Midbrain (tissue), 1 donor: ENCODE measurements around the gene SOSTDC1.
A peak's percentile ranks its signal among the peaks of the same experiment; 100 is the strongest.
"Not testable (repeated sequence)": the region's sequence is repeated elsewhere in the genome, so short reads cannot be mapped to it uniquely, and the experiment has no call there.

Source experiments
- DNase-seq: peaks from one replicate; lab custom pipeline; 2025; lab: John Stamatoyannopoulos, UW

Gene SOSTDC1, protein sequence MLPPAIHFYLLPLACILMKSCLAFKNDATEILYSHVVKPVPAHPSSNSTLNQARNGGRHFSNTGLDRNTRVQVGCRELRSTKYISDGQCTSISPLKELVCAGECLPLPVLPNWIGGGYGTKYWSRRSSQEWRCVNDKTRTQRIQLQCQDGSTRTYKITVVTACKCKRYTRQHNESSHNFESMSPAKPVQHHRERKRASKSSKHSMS

DNA sequence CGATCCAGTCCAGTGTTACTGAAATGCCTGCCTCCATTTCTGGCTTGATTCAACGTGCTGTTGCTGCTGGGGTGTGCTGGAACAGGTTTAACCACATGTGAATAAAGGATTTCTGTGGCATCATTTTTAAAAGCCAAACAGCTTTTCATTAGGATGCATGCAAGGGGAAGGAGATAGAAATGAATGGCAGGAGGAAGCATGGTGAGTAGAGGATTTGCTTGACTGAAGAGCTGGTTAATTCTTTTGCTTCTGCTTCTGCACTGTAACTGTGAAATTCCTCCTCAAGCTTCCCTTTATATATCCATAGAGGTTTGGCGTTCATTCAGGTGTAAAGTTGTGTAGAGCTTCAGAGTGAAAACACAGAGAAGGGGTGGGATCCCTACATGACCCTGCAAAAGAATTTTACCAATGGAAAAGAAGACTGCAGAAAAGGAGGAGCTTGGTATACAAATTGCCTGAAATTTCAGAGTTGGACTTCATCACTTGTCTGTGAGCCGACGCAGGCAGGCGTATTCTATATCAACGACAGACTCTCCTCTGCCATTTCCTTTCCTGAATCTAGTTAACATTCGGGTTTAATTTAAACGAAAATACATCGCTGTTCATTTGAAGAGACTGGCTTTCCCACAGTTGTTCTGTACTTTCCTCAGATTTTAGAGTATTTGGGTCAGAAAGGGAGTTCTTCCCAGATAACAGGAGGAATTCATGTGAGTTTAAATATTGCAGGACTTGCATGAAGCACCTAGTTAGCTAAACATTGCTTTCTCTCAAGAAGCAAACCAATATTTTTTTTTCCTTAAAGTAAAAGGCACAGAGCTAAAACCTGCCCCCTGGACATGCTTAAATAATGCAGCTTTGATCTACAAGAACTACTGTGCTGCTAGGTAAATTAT is at the start of gene SOSTDC1:
Gene SOSTDC1 (minus strand): TSS at position 270 of the 893 bp plus-strand sequence. CDS start 70 bp downstream, at position 200.
- DNase-seq, result no peak

DNA sequence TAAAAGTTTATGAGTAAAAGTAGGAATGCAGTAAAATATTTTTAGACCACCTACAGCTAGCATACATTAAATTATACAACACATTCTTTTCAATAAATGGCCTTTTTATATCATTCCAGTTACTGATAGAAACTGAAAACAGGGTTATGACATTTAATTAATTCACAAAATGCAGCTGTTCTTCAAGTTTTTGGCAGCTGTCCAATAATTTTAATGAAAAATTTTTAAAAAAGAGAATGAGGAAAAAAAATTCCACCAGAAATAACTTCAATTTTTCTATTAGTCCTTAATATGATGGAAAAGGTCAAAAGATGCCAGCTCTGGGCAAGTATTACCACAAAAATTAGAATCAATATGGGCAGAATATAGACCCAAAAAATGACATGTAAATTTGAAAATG is 49.2 kb upstream of the SOSTDC1 start:
- DNase-seq, result no peak

DNA sequence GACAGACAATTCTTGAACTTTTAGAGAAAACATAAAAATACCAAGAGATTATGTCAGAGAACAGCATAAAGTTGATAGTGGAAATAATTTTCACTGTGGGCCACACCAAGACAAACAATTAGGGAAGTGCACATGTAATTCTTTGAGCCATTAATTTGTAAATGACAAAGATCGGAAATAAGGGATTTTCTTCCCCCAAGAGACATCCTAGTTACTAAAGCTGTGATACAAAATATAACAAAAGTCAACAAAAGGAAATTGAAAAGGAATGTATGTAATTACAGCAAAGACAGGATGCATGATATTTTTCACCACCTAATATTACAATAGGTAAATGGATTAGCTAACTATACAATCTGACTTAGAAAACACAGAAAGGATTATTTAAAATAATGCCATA is 48.7 kb upstream of the SOSTDC1 start:
- no peak for DNase-seq

DNA sequence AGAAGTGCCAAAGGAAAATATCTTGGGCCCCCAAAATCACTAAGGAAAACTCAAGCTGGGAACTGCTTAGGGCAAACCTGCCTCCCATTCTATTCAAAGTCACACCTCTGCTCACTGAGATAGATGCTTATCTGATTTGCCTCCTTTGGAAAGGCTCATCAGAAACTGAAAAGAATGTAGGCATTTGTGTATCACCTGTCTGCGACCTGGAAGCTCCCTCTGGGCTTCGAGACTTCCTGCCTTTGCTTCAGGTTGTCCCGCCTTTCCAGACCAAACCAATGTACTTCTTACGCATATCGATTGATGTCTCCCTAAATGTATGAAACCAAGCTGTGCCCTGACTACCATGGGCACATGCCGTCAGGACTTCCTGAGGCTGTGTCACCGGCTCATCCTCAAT is 46.6 kb upstream of the SOSTDC1 start:
- no peak for DNase-seq

DNA sequence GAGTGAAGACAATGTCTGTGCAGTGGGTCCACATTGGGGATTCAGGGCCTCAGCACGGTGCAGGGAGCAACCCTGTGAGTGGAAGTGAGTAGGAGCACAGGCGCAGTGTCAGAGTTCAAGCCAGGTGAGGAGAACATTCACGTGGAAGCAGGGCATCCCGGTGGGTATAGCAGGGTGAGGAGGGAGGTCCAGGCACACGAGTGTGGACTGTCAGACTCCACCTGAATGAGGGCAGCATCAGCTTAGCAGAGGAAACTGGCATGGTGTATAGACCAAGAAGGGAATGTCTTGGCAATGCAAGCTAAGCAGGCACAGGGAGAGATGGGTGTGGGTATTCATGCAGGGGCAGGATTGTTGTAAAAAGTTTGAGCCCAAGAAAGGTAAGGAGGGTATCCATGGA is 45.8 kb upstream of the SOSTDC1 start:
- DNase-seq, result no peak

DNA sequence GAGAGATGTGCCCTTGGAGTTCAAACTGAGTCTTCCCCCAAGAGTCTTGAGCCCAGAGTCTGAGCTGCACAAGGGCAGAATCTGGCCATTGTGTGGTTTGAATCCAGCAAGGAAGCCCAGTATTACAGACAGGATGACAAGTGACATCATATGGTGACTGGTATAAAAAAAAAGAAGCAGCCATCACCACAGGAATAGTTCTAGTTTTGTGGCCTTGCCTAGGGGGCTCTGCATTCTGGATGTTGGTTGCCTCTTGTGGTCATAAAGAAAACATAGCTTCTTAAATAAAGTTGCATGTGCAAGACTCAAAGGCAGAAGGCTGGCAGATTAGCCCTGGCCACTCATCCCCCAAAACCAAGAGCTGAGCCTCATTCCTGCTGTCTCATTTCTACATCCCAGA is 44.3 kb upstream of the SOSTDC1 start:
- DNase-seq, result no peak

DNA sequence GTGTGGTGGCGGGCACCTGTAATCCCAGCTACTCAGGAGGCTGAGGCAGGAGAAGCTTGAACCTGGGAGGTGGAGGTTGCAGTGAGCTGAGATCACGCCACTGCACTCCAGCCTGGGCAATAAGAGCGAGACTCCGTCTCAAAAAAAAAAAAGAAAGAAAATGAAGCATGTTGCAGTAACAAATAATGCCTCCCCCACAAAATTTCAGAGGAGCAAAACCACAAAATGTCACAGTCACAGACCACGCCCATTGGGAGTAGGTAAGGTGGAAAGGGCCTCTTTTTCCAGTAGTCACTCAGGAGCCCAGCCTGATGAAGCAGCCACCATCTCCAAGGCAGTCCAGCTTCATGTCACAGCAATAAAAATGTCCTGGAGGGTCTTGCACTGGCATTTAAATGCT is 40.9 kb upstream of the SOSTDC1 start:
- DNase-seq, result not testable (repeated sequence)

DNA sequence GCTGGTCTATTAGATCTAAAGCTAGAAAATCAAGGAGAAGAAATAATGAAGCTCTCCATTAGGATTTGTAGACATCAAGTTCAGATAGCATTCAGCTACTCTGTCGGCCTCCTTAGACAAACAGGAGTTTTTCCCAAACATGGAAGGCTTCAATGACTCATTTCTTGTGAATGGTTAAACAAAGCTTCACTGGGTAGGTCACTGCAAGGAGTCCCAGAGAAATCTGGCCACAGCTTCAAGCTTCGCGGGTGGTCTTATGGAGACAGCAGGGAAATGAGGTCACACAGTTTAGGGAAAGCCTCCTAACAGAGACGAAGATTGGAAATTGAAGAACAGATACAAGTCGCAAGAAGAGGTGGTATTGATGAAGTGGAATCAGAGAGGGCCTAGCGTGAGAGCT is 38.5 kb upstream of the SOSTDC1 start:
- DNase-seq, result no peak

DNA sequence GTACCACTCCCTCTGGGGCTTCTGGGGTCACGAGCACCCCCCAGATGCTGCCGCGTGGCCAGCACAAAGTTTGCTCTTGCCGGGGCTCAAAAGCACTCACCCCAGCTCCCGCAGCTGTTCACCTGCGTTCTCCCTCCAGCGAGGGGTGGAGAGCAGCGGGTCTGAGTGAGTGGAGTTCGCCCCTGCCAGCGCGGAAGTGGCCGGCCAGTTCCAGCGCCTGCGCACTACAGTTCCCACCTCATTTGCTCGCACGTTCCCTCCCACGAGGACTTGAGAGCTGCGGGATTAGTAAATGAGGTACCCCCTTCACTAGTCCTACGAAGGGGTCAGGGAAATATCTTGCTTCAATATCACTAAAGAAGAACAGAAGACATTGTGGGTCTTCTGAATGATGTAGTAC is 36.8 kb upstream of the SOSTDC1 start:
- no peak for DNase-seq

DNA sequence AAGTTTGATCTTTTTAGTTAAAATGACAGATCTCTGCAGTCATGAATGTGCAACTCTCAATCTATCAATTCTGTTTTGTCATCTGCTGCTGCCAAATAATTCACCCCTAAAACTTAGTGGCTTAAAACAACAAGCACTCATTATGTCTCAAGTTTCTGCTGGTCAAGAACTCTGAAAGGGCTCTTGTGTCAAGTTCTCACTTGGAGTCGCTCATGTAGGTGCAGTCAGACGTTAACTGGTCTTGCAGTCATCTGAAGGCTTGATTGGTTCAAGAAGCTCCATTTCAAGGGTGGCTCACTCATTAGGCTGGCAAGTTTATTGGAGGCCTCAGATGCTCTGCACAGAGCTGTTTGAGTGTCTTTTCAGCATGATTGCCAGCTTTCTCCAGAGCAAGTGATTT is 32.6 kb upstream of the SOSTDC1 start:
- no peak for DNase-seq

DNA sequence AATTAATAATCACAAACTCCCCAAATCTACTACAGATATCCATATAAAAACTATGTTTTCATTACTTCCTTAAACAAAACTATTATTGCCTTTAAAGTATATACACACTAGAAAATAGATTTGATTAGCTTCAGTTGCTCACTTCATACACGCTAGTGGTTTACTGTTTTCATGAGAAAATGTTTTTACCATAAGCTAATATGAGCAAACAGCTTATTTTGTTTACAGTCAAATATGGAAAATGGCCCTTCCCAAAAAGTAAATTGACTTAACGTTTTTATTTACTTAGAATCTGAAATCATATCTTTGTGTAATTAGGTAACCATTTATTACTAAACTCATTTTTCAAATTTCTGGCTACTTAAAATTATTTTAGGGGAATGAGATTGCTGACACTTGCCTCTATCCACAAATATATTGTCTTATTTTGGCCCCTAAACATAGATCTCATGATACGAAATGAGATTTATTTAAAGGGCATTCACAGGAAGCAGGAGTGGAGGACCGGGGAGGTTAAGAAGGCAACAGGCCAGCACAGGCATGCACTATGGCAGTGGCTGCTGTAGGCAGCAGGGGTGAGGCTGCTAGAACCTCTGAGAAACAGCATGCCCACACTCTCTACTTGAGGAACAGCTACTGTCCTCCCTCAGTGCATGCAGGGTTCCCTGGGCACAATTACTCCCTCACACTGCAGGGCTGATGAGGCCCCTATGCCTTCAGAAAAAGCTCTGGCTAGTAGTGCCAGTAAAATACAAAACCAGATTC is 29.6 kb upstream of the SOSTDC1 start:
- no peak for DNase-seq

DNA sequence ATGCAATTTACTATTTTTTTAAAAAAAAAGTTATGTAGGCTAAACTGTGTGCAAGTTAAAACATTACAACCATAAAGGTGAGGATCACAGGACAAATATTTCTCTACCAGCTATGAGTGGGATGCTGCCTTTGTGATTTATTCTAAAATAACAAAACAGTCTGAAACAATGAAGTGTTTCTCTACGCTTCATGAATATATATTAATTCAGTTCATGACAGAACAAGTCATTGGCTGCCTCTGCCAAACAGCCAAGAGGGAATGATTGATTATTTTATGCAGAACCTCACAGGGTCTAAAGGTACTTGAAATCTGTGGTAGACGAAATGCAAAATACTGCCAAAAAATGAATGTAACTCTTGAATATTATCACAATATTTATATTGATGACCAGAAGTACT is 29.0 kb upstream of the SOSTDC1 start:
- no peak for DNase-seq

DNA sequence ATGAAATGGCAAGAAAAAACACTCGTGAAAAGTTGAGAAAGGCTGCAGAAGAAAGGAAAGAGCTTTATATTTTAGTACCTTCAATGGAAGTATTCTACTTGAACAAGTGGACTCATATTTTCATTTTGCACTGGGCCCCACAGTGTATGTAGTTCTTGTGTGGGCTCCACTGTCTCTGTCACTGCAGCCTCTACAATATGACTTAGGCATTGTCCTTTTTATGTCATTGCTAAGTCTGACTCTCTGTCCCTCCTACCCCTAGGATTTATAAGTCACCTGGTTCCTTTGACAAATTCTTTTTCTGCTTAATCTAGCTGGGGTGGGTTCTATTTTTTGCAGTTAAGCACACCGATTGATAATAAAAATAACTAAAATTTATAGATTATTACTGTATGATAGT is 27.7 kb upstream of the SOSTDC1 start:
- DNase-seq, result no peak

DNA sequence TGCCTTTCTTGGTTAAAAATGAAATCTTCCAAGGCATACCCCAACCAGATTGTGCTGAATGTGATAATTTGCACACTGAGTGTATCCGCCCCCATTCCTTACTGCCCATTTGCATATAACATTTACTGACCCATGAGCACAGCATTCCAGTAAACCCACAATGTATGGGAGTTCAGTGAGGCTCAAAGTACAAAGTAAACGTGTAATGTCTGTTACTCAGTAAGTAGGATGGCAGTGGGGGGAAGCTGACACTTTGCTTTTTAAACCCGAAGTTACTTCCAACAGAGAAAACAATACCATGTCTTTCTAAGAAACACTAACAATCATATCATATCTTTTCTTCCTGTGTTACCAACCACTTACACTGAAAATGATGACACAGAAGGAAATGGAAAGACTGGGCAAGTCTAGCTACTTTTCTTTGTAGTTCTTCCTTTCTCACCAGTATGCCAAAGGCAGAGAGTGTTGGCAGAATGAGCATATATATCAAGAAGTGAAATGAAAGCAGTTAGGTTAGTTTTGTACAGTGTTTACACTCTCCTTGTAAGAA is 27.1 kb upstream of the SOSTDC1 start:
- DNase-seq, result no peak

DNA sequence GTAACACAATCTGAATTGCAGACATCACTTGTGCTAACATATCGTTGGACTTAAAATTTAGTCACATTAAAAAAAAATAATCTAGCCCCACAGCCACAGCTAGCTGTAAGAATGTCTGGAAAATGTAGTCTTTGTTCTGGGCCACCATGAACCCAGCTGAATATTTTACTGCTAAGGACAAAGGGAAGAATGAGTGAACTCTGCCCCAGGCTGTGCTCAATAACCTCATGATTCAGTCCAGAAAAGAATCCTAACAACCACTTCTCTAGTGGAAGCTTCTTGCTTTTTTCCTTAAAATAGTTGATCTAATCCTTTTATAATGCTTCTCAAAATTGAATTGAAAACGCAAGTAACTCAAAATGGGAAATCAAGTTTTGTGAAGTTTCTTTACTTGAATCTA is 25.6 kb upstream of the SOSTDC1 start:
- DNase-seq, result no peak

DNA sequence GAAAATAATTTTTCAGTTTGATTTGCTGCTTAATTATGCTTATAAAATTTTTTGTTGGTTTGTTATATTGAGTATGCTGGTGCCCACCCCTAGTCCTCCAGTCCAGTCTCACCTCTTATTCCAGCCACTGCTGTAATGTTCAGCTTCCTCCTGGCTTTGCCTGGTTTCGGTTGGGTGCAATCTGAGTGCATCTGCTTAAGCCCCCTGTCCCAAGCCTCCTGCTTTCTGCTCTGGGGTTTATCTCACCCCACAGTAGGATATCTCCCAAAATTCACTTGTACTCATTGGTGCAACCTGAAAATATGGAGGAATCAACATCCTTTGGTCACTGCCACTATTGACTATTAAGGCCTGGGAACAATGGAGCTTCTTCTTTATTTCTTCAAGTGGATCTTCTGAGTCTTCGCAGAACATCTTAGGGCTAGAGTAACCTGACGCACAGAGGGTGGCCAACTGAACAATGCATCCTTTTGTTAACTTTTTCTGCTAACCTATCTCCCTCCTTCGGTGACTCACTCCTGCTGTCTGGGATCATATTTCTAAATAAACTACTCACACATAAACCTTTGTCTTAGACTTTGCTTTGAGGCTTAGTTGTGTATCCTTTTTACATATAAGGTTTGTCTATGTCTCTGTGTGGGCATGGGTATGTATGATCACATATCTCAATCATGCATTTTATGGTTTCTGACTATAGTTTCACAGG is 19.1 kb upstream of the SOSTDC1 start:
- no peak for DNase-seq

DNA sequence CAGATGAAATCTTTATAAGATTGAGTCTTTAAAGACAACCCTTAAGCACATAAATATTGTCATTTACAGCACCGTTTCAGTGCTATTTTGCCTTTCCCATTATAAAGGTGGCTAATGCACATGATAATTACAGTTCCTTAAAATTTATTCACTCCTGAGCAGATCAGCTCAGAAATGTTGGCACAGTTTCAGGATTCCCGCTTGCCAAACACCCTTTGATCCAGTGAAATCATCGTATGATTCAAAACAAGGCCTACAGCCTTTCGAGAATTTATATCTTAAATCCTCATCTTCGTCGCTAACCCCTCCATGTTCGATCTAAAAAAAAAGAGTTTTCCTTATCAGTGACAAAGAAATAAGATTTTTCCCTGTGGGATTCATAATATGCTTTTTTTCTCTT is 14.1 kb upstream of the SOSTDC1 start:
- no peak for DNase-seq

DNA sequence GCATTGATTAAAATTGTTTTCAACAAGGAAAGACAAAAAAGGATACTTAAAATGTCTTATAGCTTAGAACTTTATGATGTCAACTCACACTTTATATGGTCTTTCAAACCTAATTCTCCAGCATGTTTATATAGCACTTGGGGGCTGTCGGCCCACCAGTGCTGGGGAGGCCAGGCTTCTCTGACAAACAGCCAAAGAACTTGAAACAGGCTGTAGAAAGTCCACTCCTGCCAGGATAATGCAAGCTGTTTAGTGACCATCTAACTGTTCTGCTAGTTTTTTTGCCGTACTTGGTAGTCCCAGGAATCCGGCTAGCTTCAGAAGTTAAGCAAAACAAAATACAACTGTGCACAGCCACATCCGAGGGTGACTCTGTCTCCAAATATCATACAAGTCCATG is 13.6 kb upstream of the SOSTDC1 start:
- no peak for DNase-seq

DNA sequence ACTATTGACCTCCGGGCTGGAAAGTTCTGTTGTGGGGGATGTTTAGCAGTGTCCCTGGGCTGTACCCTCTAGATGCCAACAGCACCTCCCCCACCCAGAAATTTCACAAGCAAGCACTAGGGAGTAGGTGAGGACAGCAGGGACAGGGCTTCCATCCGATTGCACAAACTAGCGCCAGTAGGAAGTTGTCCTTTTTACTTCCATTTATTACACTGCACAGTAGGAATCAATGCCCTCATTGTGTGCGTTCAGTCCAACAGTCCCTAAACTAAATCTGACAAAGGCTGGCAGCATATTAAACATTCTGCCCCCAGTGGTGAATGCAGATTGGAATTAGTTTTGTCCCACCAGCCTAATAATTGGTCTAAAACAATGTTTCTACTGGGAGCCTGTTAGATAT is 6.4 kb upstream of the SOSTDC1 start:
- DNase-seq, result peak; percentile 29

DNA sequence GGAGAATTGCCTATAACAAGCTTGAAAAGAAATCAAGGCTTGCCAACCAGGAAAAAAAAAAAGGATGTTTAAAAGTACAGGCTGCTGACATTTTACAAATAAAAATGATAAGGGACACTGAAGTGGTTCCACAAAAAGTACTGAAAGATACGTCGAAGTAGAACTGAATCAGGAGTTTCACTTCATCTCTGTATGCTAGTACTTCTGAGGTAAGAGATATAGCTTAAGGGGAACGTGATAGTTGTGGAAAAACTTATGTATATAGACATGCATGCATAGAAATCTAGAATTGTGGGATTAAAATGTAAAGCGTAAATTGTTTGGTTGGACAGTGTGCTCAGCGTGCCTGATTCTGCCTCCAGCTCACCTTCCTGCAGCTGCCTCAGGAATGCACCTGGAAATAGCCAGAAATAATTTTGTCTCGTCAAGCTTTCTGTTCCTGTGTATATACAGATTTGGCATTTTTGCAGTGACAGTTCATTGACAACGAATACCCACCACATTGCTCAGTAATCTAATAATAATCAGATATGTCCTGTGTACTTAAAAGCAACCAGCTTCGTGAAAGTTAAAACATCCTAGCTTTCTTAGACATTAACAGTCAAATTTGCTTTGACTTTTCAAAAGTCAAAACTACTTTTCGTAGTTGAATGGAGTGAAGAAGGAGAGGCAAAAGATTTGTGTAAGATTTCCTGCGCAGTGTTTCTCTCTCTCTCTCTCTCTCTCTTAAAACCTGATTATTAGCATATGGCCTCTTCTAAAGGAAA is 1.4 kb downstream of the SOSTDC1 start:
- no peak for DNase-seq

DNA sequence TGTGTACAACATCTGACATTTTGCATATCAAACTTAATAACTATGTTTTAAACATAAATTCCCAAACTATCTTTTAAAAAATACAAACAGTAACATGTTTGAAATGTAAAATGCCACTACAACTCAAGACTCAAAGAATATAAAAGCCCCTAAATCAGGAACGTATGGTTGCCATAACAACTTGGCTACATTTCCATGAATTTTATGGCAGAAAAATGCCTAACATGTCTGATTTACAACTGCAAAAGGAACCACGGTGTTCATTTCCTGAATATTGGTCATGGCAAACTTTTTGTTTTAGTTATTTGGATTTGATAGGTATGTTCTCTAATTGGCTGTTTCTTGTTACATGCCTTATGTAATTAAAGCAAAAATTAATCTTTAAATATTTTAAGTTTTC is 2.0 kb downstream of the SOSTDC1 start:
- no peak for DNase-seq
